Measurements from ENCODE around the gene WNT3.
A peak's percentile ranks its signal among the peaks of the same experiment; 100 is the strongest.
"Not testable (repeated sequence)": the region's sequence is repeated elsewhere in the genome, so short reads cannot be mapped to it uniquely, and the experiment has no call there.

Gene WNT3

DNA sequence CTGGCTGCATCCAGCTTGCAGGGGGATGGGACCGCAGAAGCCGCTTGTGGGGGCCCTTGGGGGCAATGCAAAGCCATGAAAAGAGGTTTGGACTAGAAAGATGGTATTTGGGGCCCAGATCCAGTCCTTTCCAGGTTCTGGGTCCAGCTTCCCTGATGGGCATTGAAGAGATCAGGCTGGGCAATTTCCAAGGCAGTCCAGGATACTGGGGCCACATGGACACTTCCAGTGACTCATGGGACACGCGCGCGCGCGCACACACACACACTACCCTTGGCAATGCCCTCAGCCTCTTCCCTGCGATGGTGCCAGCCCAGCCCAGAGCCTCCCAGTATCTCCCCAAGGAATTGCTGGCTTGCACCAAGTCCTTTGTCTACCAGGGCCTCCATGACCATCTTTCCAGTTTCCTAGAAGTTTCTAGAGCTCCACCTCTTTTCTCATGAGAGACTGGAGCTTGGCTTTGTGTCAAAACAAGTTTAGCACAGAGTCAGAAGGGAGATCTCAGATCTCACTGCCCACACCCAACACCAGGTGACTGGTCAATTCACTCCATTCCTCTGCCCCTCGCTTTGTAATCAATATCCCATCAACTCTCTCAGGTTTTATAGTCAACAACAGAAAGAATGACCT, 44.3 kb downstream of the WNT3 start:
- Histone ChIP-seq H3K27me3 (ENCODE audit: control insufficient read depth, insufficient read depth, low read length) (peaks cover 25% of the 10 kb centered on the region), H3K9me3 (ENCODE audit: control insufficient read depth, insufficient read depth, low read length) (no peaks in the 10 kb centered on the region), H3K27ac (ENCODE audit: low read length) (no peak overlapping the region), H3K4me3 (ENCODE audit: low read length) (no peak overlapping the region), H3K36me3 (ENCODE audit: control insufficient read depth, insufficient read depth, low read length) (no peaks in the 10 kb centered on the region; the same call in 1 of the 2 replicates), H3K4me1 (ENCODE audit: control insufficient read depth, insufficient read depth, low read length) (peaks cover 21% of the 10 kb centered on the region)
- DNase-seq (ENCODE audit: low read depth, low spot score): no peak
- WGBS (ENCODE audit: insufficient coverage, insufficient read length): no CpG with 5 or more reads among the region's 10 CpGs

GRCh38 chr17:46773676-46774075, 44.8 kb downstream of the WNT3 start:
- peaks cover 21% of the 10 kb centered on the region for H3K4me1 ChIP-seq (ENCODE audit: control insufficient read depth, insufficient read depth, low read length)
- peaks cover 25% of the 10 kb centered on the region for H3K27me3 ChIP-seq (ENCODE audit: control insufficient read depth, insufficient read depth, low read length)

DNA sequence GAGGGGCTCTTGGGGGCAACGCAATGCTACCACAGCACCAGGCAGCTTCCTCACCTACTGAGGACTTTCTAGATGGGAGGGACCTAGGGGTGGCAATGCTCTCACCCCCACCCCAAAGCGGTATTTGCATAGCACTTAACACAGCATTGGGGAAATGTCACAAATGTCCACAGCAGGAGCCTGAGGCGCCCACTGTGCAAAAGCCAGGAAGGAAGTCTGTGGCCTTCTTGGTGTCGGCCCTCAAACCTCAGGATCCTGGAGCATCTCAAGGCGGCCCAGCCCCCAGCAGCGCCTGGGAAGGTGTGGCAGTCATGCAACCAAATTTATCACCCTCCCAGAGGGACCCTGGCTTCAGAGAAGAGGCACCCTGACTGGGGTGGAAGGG, 45.3 kb downstream of the WNT3 start:
- WGBS (ENCODE audit: insufficient coverage, insufficient read length): no CpG with 5 or more reads among the region's 6 CpGs

More at GRCh38 chr17:46773676-46774075, 44.8 kb downstream of the WNT3 start:
- no peak overlapping the region for H3K4me3 ChIP-seq (ENCODE audit: low read length)
- no peaks in the 10 kb centered on the region for H3K9me3 ChIP-seq (ENCODE audit: control insufficient read depth, insufficient read depth, low read length)
- WGBS (ENCODE audit: insufficient coverage, insufficient read length): no CpG with 5 or more reads among the region's 15 CpGs
- no peak for DNase-seq (ENCODE audit: low read depth, low spot score)
- H3K36me3 ChIP-seq (ENCODE audit: control insufficient read depth, insufficient read depth, low read length): no peaks in the 10 kb centered on the region; the same call in 1 of the 2 replicates
- H3K27ac ChIP-seq (ENCODE audit: low read length): no peak overlapping the region

DNA sequence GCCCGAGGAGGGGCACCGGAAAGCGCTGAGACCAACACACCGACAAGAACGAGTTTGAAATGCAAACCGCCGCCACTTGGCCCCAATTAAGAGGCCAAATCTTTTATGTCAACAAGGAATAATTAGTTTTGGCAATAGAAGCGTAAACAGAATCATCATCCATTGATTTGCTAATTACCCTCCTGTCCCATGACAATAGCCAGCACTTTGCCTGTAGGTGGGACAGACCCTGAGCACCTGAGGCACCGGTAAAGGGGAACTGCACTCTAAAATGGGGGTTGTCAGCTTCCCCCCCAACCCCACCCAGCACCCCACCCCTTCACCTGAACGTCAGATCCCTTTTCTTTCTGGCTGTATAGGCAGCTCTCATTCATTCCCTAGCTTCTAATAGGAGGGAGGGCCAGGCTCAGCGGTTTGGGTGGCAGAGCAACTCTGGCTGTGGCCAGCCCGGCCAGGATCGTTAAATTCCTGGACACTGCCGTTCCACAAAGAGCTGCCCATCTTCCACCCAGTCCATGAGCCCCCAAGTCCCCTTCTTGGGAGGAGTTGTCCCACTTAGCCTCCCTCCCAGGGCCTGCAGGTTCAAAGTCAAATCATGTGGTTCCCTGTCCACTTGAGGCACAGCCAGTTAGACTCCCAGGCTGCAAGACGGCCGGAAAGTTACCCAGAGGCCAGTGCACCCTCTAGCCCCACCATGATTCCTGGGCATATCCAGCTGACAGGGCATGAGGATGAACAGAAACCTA, 45.8 kb downstream of the WNT3 start:
- DNase-seq (ENCODE audit: low read depth, low spot score): peak; percentile 85
- no CpG with 5 or more reads among the region's 16 CpGs for WGBS (ENCODE audit: insufficient coverage, insufficient read length)
- peaks cover 3% of the 10 kb centered on the region; the same call in 1 of the 2 replicates for H3K36me3 ChIP-seq (ENCODE audit: control insufficient read depth, insufficient read depth, low read length)
- H3K4me3 ChIP-seq (ENCODE audit: low read length): no peak overlapping the region; the same call in 1 of the 2 replicates
- no peaks in the 10 kb centered on the region for H3K9me3 ChIP-seq (ENCODE audit: control insufficient read depth, insufficient read depth, low read length)
- no peak overlapping the region for H3K27ac ChIP-seq (ENCODE audit: low read length)
- H3K27me3 ChIP-seq (ENCODE audit: control insufficient read depth, insufficient read depth, low read length): peaks cover 25% of the 10 kb centered on the region
- H3K4me1 ChIP-seq (ENCODE audit: control insufficient read depth, insufficient read depth, low read length): peaks cover 21% of the 10 kb centered on the region

More for the DNA sequence above, 45.3 kb downstream of the WNT3 start:
- Histone ChIP-seq H3K9me3 (ENCODE audit: control insufficient read depth, insufficient read depth, low read length) (no peaks in the 10 kb centered on the region), H3K4me1 (ENCODE audit: control insufficient read depth, insufficient read depth, low read length) (peaks cover 21% of the 10 kb centered on the region), H3K4me3 (ENCODE audit: low read length) (no peak overlapping the region), H3K27ac (ENCODE audit: low read length) (no peak overlapping the region), H3K27me3 (ENCODE audit: control insufficient read depth, insufficient read depth, low read length) (peaks cover 25% of the 10 kb centered on the region), H3K36me3 (ENCODE audit: control insufficient read depth, insufficient read depth, low read length) (peaks cover 1% of the 10 kb centered on the region; the same call in 1 of the 2 replicates)
- DNase-seq (ENCODE audit: low read depth, low spot score): no peak

DNA sequence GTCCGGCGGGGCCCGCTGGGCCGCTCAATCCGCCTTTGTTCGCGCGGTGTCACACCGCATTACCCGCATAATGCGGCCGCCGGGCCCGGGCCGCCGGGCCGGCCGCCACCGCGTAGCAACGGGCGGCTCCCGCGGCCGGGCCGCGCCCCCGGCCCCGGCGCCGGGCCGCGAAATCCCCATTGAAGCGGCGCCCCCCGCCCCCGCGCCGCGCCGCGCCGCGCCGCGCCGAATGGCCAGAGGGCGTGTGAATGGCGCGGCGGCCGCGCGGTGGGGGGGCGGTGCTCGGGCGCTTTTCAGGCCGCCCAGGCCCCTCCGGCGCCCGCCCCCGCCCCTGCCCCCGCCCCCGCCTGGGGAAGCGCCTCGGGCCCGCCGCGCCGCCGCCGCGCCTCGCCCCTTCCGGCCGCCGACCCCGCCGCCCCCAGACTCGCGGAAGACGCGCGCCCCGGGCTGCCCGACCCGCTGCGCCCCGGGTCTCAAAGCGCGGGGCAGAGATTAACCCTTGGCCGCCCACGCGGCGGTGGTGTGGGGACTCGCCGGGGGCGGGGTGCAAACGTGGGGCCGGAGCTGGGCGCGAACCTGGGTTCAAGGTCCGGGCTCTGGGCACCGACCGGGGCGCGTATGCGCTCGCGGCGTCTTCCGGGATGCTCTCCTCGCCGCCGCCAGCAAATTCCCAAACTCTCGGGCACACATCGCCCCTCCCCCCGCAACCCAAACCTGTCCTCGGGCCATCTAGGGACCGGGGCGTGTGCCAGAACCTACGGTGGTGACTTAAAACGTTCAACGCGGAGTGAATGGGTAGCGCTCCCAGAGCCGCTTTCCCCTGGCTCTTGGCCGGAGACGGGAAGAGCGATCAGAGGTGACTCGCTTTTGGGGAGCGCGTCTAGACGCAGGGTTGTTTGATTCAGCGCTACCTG, 46.7 kb downstream of the WNT3 start:
- peaks cover 25% of the 10 kb centered on the region for H3K27me3 ChIP-seq (ENCODE audit: control insufficient read depth, insufficient read depth, low read length)
- H3K36me3 ChIP-seq (ENCODE audit: control insufficient read depth, insufficient read depth, low read length): peaks cover 3% of the 10 kb centered on the region; the same call in 1 of the 2 replicates
- no peaks in the 10 kb centered on the region for H3K9me3 ChIP-seq (ENCODE audit: control insufficient read depth, insufficient read depth, low read length)
- WGBS (ENCODE audit: insufficient coverage, insufficient read length): no CpG with 5 or more reads among the region's 135 CpGs
- DNase-seq (ENCODE audit: low read depth, low spot score): no peak
- H3K4me1 ChIP-seq (ENCODE audit: control insufficient read depth, insufficient read depth, low read length): peaks cover 21% of the 10 kb centered on the region
- no peak overlapping the region for H3K27ac ChIP-seq (ENCODE audit: low read length)
- H3K4me3 ChIP-seq (ENCODE audit: low read length): peak overlapping the region; percentile 37; the same call in 1 of the 2 replicates

GRCh38 chr17:46770818-46771560, 47.5 kb downstream of the WNT3 start:
- no peak for DNase-seq (ENCODE audit: low read depth, low spot score)
- no CpG with 5 or more reads among the region's 73 CpGs for WGBS (ENCODE audit: insufficient coverage, insufficient read length)
- peaks cover 25% of the 10 kb centered on the region for H3K27me3 ChIP-seq (ENCODE audit: control insufficient read depth, insufficient read depth, low read length)
- H3K4me1 ChIP-seq (ENCODE audit: control insufficient read depth, insufficient read depth, low read length): peaks cover 21% of the 10 kb centered on the region
- H3K9me3 ChIP-seq (ENCODE audit: control insufficient read depth, insufficient read depth, low read length): no peaks in the 10 kb centered on the region
- peaks cover 3% of the 10 kb centered on the region; the same call in 1 of the 2 replicates for H3K36me3 ChIP-seq (ENCODE audit: control insufficient read depth, insufficient read depth, low read length)
- H3K27ac ChIP-seq (ENCODE audit: low read length): no peak overlapping the region
- peak overlapping the region; percentile 25; the same call in 1 of the 2 replicates for H3K4me3 ChIP-seq (ENCODE audit: low read length)

DNA sequence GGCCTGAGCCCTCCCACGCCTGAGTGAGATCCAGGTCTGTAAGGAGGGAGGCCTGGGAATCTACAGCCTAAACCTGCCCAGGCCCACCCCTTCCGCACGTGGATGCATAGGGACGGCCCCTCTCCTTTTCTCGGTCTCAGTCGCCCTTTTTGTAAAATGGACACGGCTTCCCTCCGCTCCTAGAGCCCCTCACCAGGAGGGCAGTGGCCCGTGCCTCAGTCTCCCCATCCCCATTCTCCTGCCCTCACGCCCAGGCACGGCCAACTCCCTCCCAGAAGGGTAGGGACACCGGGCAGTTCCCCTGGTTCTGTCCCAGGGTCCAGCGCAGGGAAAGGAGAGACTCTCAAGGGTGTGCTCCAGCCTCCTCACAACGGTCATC, 48.1 kb downstream of the WNT3 start:
- no peak for DNase-seq (ENCODE audit: low read depth, low spot score)
- H3K36me3 ChIP-seq (ENCODE audit: control insufficient read depth, insufficient read depth, low read length): peaks cover 3% of the 10 kb centered on the region; the same call in 1 of the 2 replicates
- WGBS (ENCODE audit: insufficient coverage, insufficient read length): no CpG with 5 or more reads among the region's 14 CpGs
- no peaks in the 10 kb centered on the region for H3K9me3 ChIP-seq (ENCODE audit: control insufficient read depth, insufficient read depth, low read length)
- H3K27ac ChIP-seq (ENCODE audit: low read length): no peak overlapping the region
- H3K27me3 ChIP-seq (ENCODE audit: control insufficient read depth, insufficient read depth, low read length): peaks cover 25% of the 10 kb centered on the region
- no peak overlapping the region for H3K4me3 ChIP-seq (ENCODE audit: low read length)
- H3K4me1 ChIP-seq (ENCODE audit: control insufficient read depth, insufficient read depth, low read length): peaks cover 21% of the 10 kb centered on the region

DNA sequence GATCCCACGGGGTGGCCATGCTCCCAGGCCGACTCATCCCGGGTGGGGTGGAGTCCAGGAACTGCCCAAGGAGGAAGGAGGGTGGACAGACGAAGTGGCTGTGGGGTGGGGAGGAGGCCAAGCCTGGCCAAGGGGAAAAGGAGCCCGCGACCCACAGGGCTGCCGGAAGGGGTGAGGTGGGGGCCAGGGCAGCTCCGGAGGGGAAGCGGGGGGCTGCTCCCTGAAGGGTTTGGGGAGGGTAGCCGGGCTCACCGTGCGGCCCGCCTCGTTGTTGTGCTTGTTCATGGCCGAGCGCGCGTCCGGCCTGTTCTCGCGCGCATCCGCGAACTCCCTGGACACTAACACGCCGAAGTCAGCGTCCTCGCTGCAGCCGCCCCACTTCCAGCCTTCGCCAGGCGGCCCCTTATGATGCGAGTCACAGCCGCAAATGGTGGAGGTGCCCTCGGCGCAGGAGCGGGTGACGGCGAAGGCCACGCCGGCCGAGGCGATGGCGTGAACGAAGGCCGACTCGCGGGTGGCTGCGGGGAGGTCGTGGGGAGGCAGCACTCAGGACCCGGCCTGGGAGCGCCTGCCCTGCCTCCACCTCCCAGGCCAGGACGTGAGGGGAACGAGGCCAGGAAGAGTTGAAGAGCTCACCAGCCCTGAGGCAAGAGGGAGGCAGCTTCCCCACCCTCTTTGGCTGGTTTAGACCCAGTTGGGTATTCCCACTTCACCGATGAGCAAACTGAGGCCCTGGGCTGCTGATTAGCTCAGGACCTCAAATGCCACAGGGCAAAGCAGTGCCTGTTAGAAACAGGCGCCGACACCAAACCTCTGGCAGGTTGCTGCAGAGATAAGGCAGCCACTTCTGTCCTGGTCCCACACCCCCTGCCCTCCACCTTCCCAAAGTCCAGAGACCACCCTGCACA, 48.7 kb downstream of the WNT3 start:
- WGBS (ENCODE audit: insufficient coverage, insufficient read length): no CpG with 5 or more reads among the region's 56 CpGs
- DNase-seq (ENCODE audit: low read depth, low spot score): no peak
- Histone ChIP-seq H3K4me1 (ENCODE audit: control insufficient read depth, insufficient read depth, low read length) (peaks cover 21% of the 10 kb centered on the region), H3K4me3 (ENCODE audit: low read length) (no peak overlapping the region), H3K36me3 (ENCODE audit: control insufficient read depth, insufficient read depth, low read length) (peaks cover 3% of the 10 kb centered on the region; the same call in 1 of the 2 replicates), H3K27me3 (ENCODE audit: control insufficient read depth, insufficient read depth, low read length) (peaks cover 22% of the 10 kb centered on the region), H3K27ac (ENCODE audit: low read length) (no peak overlapping the region), H3K9me3 (ENCODE audit: control insufficient read depth, insufficient read depth, low read length) (no peaks in the 10 kb centered on the region)

- Histone ChIP-seq H3K4me1 (ENCODE audit: control insufficient read depth, insufficient read depth, low read length) (peaks cover 18% of the 10 kb centered on the region), H3K27me3 (ENCODE audit: control insufficient read depth, insufficient read depth, low read length) (peaks cover 15% of the 10 kb centered on the region)
- H3K4me3 ChIP-seq (ENCODE audit: low read length); H3K36me3 ChIP-seq (ENCODE audit: control insufficient read depth, insufficient read depth, low read length); H3K27ac ChIP-seq (ENCODE audit: low read length); H3K9me3 ChIP-seq (ENCODE audit: control insufficient read depth, insufficient read depth, low read length); DNase-seq (ENCODE audit: low read depth, low spot score): not testable (repeated sequence)
- WGBS (ENCODE audit: insufficient coverage, insufficient read length): no CpG with 5 or more reads among the region's 14 CpGs
Measured at GRCh38 chr17:46768896-46769295, 49.6 kb downstream of the WNT3 start.

All from iPS DF 6.9 (cell line).